Colonic mucosa (tissue), 4 donors: ENCODE results near the gene DISP3. TPM values are rescaled to one million over a fixed set of nuclear protein-coding genes. Genes with fewer than 3 reads are reported as not detected.

Experiments
- DNase-seq: peaks from one replicate; pipeline ENCODE4 v3.0.0-alpha.2; 2020
- H3K27ac ChIP-seq: fragments of 200-600 bp; one replicate; pipeline ENCODE4 v1.8.0; 2021
- H3K27me3 ChIP-seq: fragments of 200-600 bp; one replicate; pipeline ENCODE4 v1.8.0; 2021
- H3K36me3 ChIP-seq: fragments of 200-600 bp; one replicate; pipeline ENCODE4 v1.8.0; 2021
- H3K4me1 ChIP-seq: fragments of 200-600 bp; one replicate; pipeline ENCODE4 v1.8.0; 2021; ENCODE audit warnings: mild to moderate bottlenecking
- H3K4me3 ChIP-seq: fragments of 200-600 bp; one replicate; pipeline ENCODE4 v1.8.0; 2021
- H3K9ac ChIP-seq, 2 donors: one replicate each; pipeline ENCODE4 v1.7.0; 2013; ENCODE audit warnings: control low read depth in 2 of 2, low read depth in 2 of 2, low read length in 2 of 2
- H3K9me3 ChIP-seq: fragments of 200-600 bp; one replicate; pipeline ENCODE4 v1.8.0; 2021
- intact Hi-C: fragments of 100-400 bp; cut with DNase I; formaldehyde crosslinking; loops from one replicate; pipeline ENCODE4 v1.14.1; 2022
- total RNA-seq, 2 donors: library from RNA; stranded (reverse); fragmentation: NEBNext Ultra II Directional in 1 of 2; extraction: Animal tissue kit (Norgen Biotek cat#: 25700) in 1 of 2; gene quantifications; one replicate each; pipeline ENCODE4 v1.2.1, GENCODE V29; 2021
- TF ChIP-seq, protein P1 (sequence below): fragments of 200-600 bp; IDR thresholded peaks from one replicate; pipeline ENCODE4 v1.8.0; 2022; ENCODE audit warnings: antibody characterized with exemption, mild to moderate bottlenecking
- donor health status: healthy.
- donor health status: DM: no; HTN: no; CAD: no.
- donor health status: DM: no; HTN: no; CAD: no.

Gene DISP3
- total RNA-seq, 2 donors from 2014 or later: 0.10 to 0.13 TPM

GRCh38 chr1:11561740-11562139, 82.8 kb downstream of the DISP3 start:
- no peak overlapping the region for H3K27ac ChIP-seq
- no peak overlapping the region for H3K4me3 ChIP-seq
- no peaks in the 10 kb centered on the region for H3K36me3 ChIP-seq
- H3K27me3 ChIP-seq: no peaks in the 10 kb centered on the region
- no peaks in the 10 kb centered on the region for H3K9me3 ChIP-seq
- TF ChIP-seq, protein P1, sequence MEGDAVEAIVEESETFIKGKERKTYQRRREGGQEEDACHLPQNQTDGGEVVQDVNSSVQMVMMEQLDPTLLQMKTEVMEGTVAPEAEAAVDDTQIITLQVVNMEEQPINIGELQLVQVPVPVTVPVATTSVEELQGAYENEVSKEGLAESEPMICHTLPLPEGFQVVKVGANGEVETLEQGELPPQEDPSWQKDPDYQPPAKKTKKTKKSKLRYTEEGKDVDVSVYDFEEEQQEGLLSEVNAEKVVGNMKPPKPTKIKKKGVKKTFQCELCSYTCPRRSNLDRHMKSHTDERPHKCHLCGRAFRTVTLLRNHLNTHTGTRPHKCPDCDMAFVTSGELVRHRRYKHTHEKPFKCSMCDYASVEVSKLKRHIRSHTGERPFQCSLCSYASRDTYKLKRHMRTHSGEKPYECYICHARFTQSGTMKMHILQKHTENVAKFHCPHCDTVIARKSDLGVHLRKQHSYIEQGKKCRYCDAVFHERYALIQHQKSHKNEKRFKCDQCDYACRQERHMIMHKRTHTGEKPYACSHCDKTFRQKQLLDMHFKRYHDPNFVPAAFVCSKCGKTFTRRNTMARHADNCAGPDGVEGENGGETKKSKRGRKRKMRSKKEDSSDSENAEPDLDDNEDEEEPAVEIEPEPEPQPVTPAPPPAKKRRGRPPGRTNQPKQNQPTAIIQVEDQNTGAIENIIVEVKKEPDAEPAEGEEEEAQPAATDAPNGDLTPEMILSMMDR: no peak
- intact Hi-C loops: no loop called here
- no peak overlapping the region for H3K9ac ChIP-seq
- no peak for DNase-seq
- no peaks in the 10 kb centered on the region for H3K4me1 ChIP-seq

DNA sequence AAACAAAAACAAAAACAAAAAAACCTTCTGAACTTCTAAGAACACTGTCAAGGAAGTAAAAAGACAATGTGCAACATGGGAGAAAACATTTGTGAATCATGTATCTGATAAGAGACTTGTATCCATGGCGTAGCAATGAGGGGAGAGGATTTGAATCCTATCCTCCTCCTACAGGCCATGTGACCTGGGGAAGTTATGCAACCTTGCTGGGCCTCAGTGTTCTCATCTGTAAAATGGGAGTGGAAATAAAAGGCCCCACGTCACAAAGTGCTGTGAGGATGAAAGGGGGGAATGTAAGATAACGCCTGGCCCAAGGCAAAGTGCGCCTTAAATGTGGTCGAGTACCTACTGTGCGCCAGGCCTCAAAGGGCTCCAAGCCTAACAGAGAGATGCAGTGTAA, 83.7 kb downstream of the DISP3 start:
- intact Hi-C loops: no loop called here
- H3K9me3 ChIP-seq: no peaks in the 10 kb centered on the region

DNA sequence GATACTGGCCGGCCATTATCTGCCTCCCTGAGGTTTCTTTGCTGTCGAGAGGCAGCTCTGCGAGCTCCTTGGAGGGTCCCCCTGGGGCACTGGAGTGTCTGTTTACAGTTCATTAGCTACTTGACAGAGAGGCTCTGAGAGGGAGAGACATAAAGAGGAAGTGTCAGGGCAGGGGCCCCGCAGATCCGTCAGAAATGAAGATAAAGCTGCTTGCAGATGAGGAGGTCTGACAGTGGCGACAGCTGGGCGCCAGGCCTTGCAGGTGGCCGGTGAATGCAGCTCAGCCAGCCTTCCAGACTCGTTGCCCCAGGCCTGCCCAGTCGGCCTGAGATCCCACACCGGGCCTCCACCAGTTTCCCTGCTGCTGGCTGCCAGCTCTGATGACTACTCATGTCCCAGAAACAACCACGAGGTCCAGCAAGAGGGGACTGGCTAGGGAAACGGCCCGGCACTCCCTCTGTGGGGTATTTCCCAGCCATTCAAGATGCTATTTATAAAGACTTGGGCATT, 84.7 kb downstream of the DISP3 start:
- H3K4me3 ChIP-seq: no peak overlapping the region
- no peaks in the 10 kb centered on the region for H3K9me3 ChIP-seq
- DNase-seq: no peak
- no peaks in the 10 kb centered on the region for H3K4me1 ChIP-seq
- TF ChIP-seq, protein P1: no peak
- intact Hi-C loops: no loop called here
- H3K9ac ChIP-seq: no peak overlapping the region
- no peaks in the 10 kb centered on the region for H3K27me3 ChIP-seq
- H3K27ac ChIP-seq: no peak overlapping the region
- no peaks in the 10 kb centered on the region for H3K36me3 ChIP-seq

More for the DNA sequence above, 83.7 kb downstream of the DISP3 start:
- no peak overlapping the region for H3K4me3 ChIP-seq
- TF ChIP-seq, protein P1: no peak
- H3K27me3 ChIP-seq: no peaks in the 10 kb centered on the region
- no peaks in the 10 kb centered on the region for H3K4me1 ChIP-seq
- H3K9ac ChIP-seq: no peak overlapping the region
- DNase-seq: no peak
- H3K36me3 ChIP-seq: no peaks in the 10 kb centered on the region
- H3K27ac ChIP-seq: no peak overlapping the region

- TF ChIP-seq, protein P1: no peak
- intact Hi-C loops: no loop called here
- Histone ChIP-seq H3K4me3 (no peak overlapping the region), H3K27me3 (no peaks in the 10 kb centered on the region), H3K9me3 (no peaks in the 10 kb centered on the region), H3K36me3 (no peaks in the 10 kb centered on the region), H3K27ac (no peak overlapping the region), H3K9ac (no peak overlapping the region), H3K4me1 (no peaks in the 10 kb centered on the region)
- DNase-seq: no peak
Measured at GRCh38 chr1:11564237-11564636, 85.3 kb downstream of the DISP3 start.

DNA sequence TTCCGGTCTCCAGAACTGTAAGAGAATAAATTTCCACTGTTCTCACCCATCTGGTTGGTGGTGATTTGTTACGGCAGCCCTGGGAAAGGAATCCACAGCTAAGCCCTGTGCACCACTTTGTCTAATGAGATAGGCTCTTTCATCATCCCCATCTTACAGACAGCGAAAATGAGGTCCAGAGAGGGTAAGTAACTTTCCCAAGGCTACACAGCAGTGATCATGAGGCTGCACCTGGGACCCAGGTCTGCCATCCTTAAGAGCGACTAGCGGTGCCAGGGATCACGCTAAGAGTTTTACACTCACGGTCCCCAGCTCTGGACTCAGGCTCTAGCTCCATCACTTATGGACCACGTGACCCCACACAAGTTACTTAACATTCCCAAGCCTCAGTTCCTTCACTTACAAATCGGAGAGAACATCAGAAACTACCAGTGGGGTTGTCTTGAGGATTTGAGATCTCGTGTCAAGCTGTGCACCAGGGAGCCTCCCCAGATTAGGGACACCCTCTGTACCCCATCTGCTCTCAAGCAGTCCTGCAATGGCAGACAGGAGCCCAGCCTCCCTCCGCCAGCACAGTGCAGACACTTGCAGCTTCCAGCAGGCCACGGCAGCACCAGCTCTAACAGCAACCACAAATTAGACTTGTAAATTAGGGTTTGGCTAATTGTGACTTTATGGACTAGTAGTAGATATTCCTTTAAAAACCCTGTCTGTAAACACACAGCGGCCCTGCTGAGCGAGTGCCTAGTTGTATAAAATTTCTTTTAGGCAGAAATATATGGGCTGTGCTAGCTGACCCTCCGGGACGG, 87.3 kb downstream of the DISP3 start:
- Histone ChIP-seq H3K27ac (no peak overlapping the region), H3K27me3 (no peaks in the 10 kb centered on the region), H3K36me3 (no peaks in the 10 kb centered on the region), H3K4me3 (no peak overlapping the region), H3K9ac (no peak overlapping the region), H3K4me1 (no peaks in the 10 kb centered on the region), H3K9me3 (no peaks in the 10 kb centered on the region)
- TF ChIP-seq, protein P1: no peak
- intact Hi-C loops: no loop called here
- DNase-seq: no peak
